Right ventricle myocardium superior (tissue), 1 donor: ENCODE results near the gene PROKR2. TPM values are rescaled to one million over a fixed set of nuclear protein-coding genes. Genes with fewer than 3 reads are reported as not detected.

Experiments used
- ATAC-seq: fragments of 200-7000 bp; cut with Tn5 transposase; one replicate; pipeline ENCODE4 v1.9.1; 2020; ENCODE audit warnings: mild to moderate bottlenecking; ENCODE audit not compliant: poor library complexity
- DNase-seq: peaks from one replicate; pipeline ENCODE4 v3.0.0-alpha.2; 2020
- intact Hi-C: fragments of 100-400 bp; cut with DNase I; formaldehyde crosslinking; loops from one replicate; pipeline ENCODE4 v1.11.2; 2022
- total RNA-seq: library from RNA; stranded (reverse); fragmentation: NEBNext Ultra II Directional; extraction: Animal tissue kit (Norgen Biotek cat#: 25700); gene quantifications from one replicate; pipeline ENCODE4 v1.2.1, GENCODE V29; 2021
- donor health status: DM: no; HTN: yes; CAD: no; lungs with severe emphysema.

The PROKR2 gene
- total RNA-seq, 1 donor from 2014 or later = not detected

DNA sequence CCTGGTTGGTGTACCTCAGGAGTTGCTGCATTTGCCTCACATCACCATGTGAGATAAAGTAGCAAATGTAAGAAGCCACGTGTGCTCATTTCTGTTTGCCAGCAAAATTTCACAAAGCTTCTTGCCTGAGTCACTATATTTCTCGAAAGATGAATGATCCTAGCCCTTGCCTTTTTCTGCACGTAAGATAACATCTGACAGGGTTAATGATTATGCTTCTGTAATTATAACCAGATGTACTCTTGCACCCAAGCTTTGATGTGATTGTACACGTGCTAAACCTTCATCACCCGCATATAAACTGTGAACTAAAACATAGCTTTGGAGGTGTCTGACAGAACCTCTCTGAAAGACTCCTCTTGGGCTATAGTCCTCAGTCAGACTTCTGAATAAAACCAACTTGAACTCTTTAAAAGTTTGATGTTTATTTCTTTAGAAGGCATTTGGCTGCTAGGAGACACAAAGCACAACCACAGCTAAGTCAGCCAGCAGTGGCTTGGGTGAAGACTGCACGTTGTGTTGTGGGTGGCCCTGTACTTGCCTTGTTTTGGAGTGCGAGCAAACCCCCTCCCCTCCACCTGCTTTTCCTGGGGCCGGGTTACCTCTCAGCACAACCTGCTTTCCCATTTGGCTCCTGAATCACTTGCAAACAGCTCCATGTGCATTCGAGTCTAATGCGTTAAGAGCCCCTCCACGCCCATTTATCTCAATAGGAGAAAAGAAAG, 19.3 kb downstream of the PROKR2 start:
- intact Hi-C loops = no loop called here
- no peak for ATAC-seq
- DNase-seq = no peak

DNA sequence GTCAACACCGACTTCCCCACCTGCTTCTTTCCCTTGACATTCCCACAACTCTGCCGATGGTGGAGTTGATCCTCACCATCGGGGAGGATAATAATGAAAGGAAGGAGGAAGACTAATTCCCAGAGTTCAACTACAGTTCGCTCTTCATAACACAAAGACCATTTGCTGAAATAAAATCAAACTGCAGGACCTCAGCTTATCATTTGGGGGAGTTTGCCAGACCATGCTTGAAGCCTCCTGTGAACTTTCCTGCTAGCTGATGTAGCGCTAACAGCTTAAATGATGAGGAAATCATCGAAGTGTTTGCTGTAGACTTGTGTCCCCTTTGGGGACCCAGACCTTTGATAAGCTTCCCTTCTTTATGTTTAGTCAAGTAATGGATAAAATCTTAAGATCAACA, 26.2 kb downstream of the PROKR2 start:
- DNase-seq (no peak), ATAC-seq (no peak)
- intact Hi-C loops = no loop called here

- DNase-seq (no peak), ATAC-seq (no peak)
- intact Hi-C loops = no loop called here
Observed at GRCh38 chr20:5282561-5282960, 34.2 kb downstream of the PROKR2 start.

DNA sequence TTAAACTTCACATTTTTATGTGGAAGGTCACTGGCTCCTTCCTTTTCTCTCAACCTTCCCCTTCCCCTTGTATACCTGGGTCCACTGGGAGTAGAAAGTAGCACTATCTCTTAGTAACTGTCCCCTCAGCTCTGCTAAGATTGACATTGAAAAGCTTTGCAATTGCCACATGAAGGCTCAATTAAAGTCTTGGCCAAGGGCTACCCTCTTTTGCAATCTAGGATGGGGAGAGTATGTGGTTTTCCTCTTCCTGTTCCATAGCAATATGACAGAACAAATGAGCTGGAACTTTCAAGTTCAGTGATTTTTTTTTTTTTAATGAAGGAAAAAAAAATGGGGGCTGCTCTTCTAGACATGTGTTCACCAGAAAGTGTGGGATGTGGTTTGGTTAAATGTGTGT, 37.1 kb downstream of the PROKR2 start:
- intact Hi-C loops = no loop called here
- ATAC-seq (no peak), DNase-seq (no peak)

- ATAC-seq (no peak), DNase-seq (no peak)
- intact Hi-C loops = no loop called here
Observed at GRCh38 chr20:5272268-5272667, 44.5 kb downstream of the PROKR2 start.

- DNase-seq = no peak
- ATAC-seq = no peak
- intact Hi-C loops = no loop called here
Observed at GRCh38 chr20:5270603-5271002, 46.2 kb downstream of the PROKR2 start.

DNA sequence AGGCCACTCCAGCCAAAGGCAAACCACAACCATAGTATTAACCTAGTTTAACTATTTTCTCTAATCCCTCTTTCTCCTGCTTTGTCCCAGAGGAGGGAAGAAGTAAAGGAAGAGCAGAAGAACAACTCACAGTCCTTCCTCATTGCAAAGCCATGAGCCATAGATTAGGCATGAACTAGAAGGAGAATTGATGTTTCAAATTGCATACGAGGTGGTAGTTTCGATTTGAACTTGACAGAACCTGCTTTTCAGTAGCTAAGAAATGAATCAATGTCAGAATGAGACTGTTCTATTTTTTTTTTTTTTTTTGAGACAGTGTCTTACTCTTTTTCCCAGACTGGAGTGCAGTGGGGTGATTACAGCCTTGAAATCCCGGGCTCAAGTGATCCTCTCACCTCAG, 48.3 kb downstream of the PROKR2 start:
- intact Hi-C loops = no loop called here
- ATAC-seq = no peak
- DNase-seq = no peak

- intact Hi-C loops = no loop called here
- DNase-seq (no peak), ATAC-seq (no peak)
Observed at GRCh38 chr20:5267092-5267491, 49.7 kb downstream of the PROKR2 start.

Other genes starting within 250 kb of the PROKR2 start
- 82.7 TPM for gene TMEM230, start 203.9 kb downstream of the PROKR2 start, total RNA-seq
- gene PCNA, start 197.0 kb downstream of the PROKR2 start, total RNA-seq = 26.4 TPM
- gene CDS2, start 189.9 kb downstream of the PROKR2 start, total RNA-seq = 61.9 TPM